SK-N-SH (cell line): ENCODE data around the gene RASD2. TPM values are rescaled to one million over a fixed set of nuclear protein-coding genes. Genes with fewer than 3 reads are reported as not detected.

Experiments used
- CTCF ChIA-PET: fragments of 300-600, 350-600 bp; formaldehyde crosslinking; extraction: SDS; loops from one replicate; lab custom pipeline; 2021; lab: Yijun Ruan, JAX
- POLR2A ChIA-PET: fragments of 350-600 bp; sonication (Branson Sonifier 250); formaldehyde crosslinking; extraction: SDS; loops from one replicate; lab custom pipeline; 2020; ENCODE audit warnings: antibody characterized with exemption, inconsistent platforms; lab: Yijun Ruan, JAX
- DNase-seq: peaks from one replicate; pipeline ENCODE4 v3.0.0; 2012
- H2AFZ ChIP-seq: fragments of 200-600 bp; sonication (generic); 2 replicates; pipeline ENCODE4 v1.8.1; 2016; ENCODE audit warnings: antibody characterized with exemption, mild to moderate bottlenecking, low read depth
- H3F3A ChIP-seq: fragments of 200-600 bp; sonication (generic); replicated peaks from 2 replicates; pipeline ENCODE3; 2016; ENCODE audit warnings: antibody characterized with exemption, mild to moderate bottlenecking; ENCODE audit not compliant: insufficient read depth
- H3K27ac ChIP-seq, 2 experiments: fragments of 200-500 bp in 1 of 2; fragments of 200-600 bp in 1 of 2; sonication (Bioruptor generic) in 1 of 2; sonication (generic), shearing (Covaris generic) in 1 of 2; 2 replicates each; pipeline versions ENCODE4 v1.5.1 to v1.6.1; 2014 to 2016; ENCODE audit warnings: low read depth in 2 of 2, inconsistent platforms in 1 of 2, low read length in 1 of 2, mild to moderate bottlenecking in 1 of 2, mixed read lengths in 1 of 2
- H3K27me3 ChIP-seq: fragments of 200-600 bp; sonication (generic), shearing (Covaris generic); 2 replicates; pipeline ENCODE4 v1.6.1; 2016; ENCODE audit warnings: mixed run types; ENCODE audit not compliant: insufficient read depth
- H3K36me3 ChIP-seq, 2 experiments: fragments of 200-500 bp in 1 of 2; fragments of 200-600 bp in 1 of 2; sonication (Bioruptor generic) in 1 of 2; sonication (generic) in 1 of 2; replicated peaks in 1 of 2; 2 replicates each; pipeline versions ENCODE3 to v1.5.1; 2014 to 2016; ENCODE audit warnings: low read length in 1 of 2, mild to moderate bottlenecking in 1 of 2; ENCODE audit not compliant: insufficient read depth in 2 of 2, control insufficient read depth in 1 of 2
- H3K4me1 ChIP-seq, 2 experiments: fragments of 200-500 bp in 1 of 2; fragments of 200-600 bp in 1 of 2; sonication (Bioruptor generic) in 1 of 2; sonication (generic), shearing (Covaris generic) in 1 of 2; 2 replicates each; pipeline versions ENCODE4 v1.5.1 to v1.6.1; 2014 to 2016; ENCODE audit warnings: low read depth in 1 of 2, low read length in 1 of 2, mixed run types in 1 of 2; ENCODE audit not compliant: insufficient read depth in 2 of 2, control insufficient read depth in 1 of 2
- H3K4me2 ChIP-seq: fragments of 200-600 bp; sonication (generic), shearing (Covaris generic); 2 replicates; pipeline ENCODE4 v1.6.1; 2017; ENCODE audit warnings: mixed run types
- H3K4me3 ChIP-seq, 2 experiments: fragments of 200-500 bp in 1 of 2; fragments of 200-600 bp in 1 of 2; sonication (Bioruptor generic) in 1 of 2; sonication (generic), shearing (Covaris generic) in 1 of 2; 2 replicates each; pipeline versions ENCODE4 v1.5.1 to v1.8.1; 2014 to 2016; ENCODE audit warnings: low read depth in 2 of 2, inconsistent platforms in 1 of 2, low read length in 1 of 2, mild to moderate bottlenecking in 1 of 2, mixed read lengths in 1 of 2, moderate library complexity in 1 of 2
- H3K79me2 ChIP-seq: fragments of 200-600 bp; sonication (generic); 2 replicates; pipeline ENCODE4 v1.8.1; 2017; ENCODE audit warnings: mild to moderate bottlenecking; ENCODE audit not compliant: insufficient read depth
- H3K9ac ChIP-seq: fragments of 200-600 bp; sonication (generic); 2 replicates; pipeline ENCODE4 v1.6.1; 2017; ENCODE audit warnings: mixed run types
- H3K9me2 ChIP-seq: fragments of 200-600 bp; sonication (generic); 2 replicates; pipeline ENCODE4 v1.6.1; 2017; ENCODE audit warnings: mixed run types
- H3K9me3 ChIP-seq: fragments of 200-600 bp; sonication (generic); 2 replicates; pipeline ENCODE4 v1.6.1; 2017; ENCODE audit warnings: mixed run types, mild to moderate bottlenecking, moderate library complexity
- H4K20me1 ChIP-seq: fragments of 200-600 bp; sonication (generic); 2 replicates; pipeline ENCODE4 v1.6.1; 2017; ENCODE audit warnings: mild to moderate bottlenecking, mixed run types; ENCODE audit not compliant: insufficient read depth
- CHD2 ChIP-seq: fragments of 150-350 bp; IDR thresholded peaks from 2 replicates; pipeline ENCODE4 v1.6.1; 2018; ENCODE audit warnings: low read length; ENCODE audit not compliant: partially characterized antibody
- FOSL2 ChIP-seq: IDR thresholded peaks from 2 replicates; pipeline ENCODE4 v1.4.0; 2012; ENCODE audit warnings: low read depth, mild to moderate bottlenecking, moderate library complexity, borderline replicate concordance
- FOXJ3 ChIP-seq: sonication (generic); formaldehyde crosslinking; IDR thresholded peaks from 2 replicates; pipeline ENCODE4 v1.5.1; 2020; ENCODE audit warnings: mild to moderate bottlenecking, missing genetic modification reagents
- GABPA ChIP-seq: IDR thresholded peaks from 2 replicates; pipeline ENCODE4 v1.4.0; 2012; ENCODE audit warnings: low read depth, mild to moderate bottlenecking
- GATA2 ChIP-seq: sonication (generic); formaldehyde crosslinking; IDR thresholded peaks from 2 replicates; pipeline ENCODE4 v1.5.0; 2020; ENCODE audit warnings: mild to moderate bottlenecking, missing genetic modification reagents
- JUND ChIP-seq: IDR thresholded peaks from 2 replicates; pipeline ENCODE4 v1.4.0; 2012
- MEF2A ChIP-seq: IDR thresholded peaks from 2 replicates; pipeline ENCODE4 v1.4.0; 2012; ENCODE audit warnings: low read depth, borderline replicate concordance
- MXI1 ChIP-seq: IDR thresholded peaks from 2 replicates; pipeline ENCODE4 v1.6.1; 2012; ENCODE audit warnings: mild to moderate bottlenecking, low read depth, low read length, improper control_type of control experiment
- NFIC ChIP-seq: IDR thresholded peaks from 2 replicates; pipeline ENCODE4 v1.4.0; 2012; ENCODE audit warnings: borderline replicate concordance
- NRF1 ChIP-seq: IDR thresholded peaks from 2 replicates; pipeline ENCODE4 v1.6.1; 2012; ENCODE audit warnings: low read depth, mild to moderate bottlenecking, low read length
- POLR2AphosphoS5 ChIP-seq: IDR thresholded peaks from 2 replicates; pipeline ENCODE4 v1.6.1; 2012; ENCODE audit warnings: low read depth, low read length
- RCOR1 ChIP-seq: fragments of 150-350 bp; IDR thresholded peaks from 2 replicates; pipeline ENCODE4 v1.6.1; 2017; ENCODE audit warnings: antibody characterized with exemption, low read length
- RFX5 ChIP-seq: IDR thresholded peaks from 2 replicates; pipeline ENCODE4 v1.6.1; 2012; ENCODE audit warnings: mild to moderate bottlenecking, improper control_type of control experiment, low read length
- RXRA ChIP-seq: IDR thresholded peaks from 2 replicates; pipeline ENCODE4 v1.4.0; 2012; ENCODE audit warnings: low read depth, mild to moderate bottlenecking, borderline replicate concordance
- TCF12 ChIP-seq: IDR thresholded peaks from 2 replicates; pipeline ENCODE4 v1.4.0; 2012
- WGBS: methylation state at CpG from one replicate; pipeline ENCODE4 v1.1.6; 2017; ENCODE audit warnings: low lambda C conversion rate; 5-methylcytosine and 5-hydroxymethylcytosine counted together
- polyA plus RNA-seq, 3 experiments: library from polyadenylated mRNA; depleted of rRNA; stranded (reverse); fragments of >200 nt; gene quantifications; 2 replicates each; pipeline ENCODE4 v1.2.3, GENCODE V29; 2012
- TF ChIP-seq, protein P1 (sequence below): IDR thresholded peaks from 2 replicates; pipeline ENCODE4 v1.4.0; 2012; ENCODE audit warnings: low read depth, borderline replicate concordance
- TF ChIP-seq, protein P2 (sequence below): IDR thresholded peaks from 2 replicates; pipeline ENCODE4; 2012
- TF ChIP-seq, protein P3 (sequence below): IDR thresholded peaks from 2 replicates; pipeline ENCODE4 v1.6.1; 2012; ENCODE audit warnings: mild to moderate bottlenecking, low read depth, low read length, moderate library complexity
- TF ChIP-seq, protein P4 (sequence below): IDR thresholded peaks from 2 replicates; pipeline ENCODE4 v1.4.0; 2012; ENCODE audit warnings: low read depth, borderline replicate concordance
- TF ChIP-seq, protein P5 (sequence below): fragments of 150-350 bp; IDR thresholded peaks from 2 replicates; pipeline ENCODE4 v1.6.1; 2016; ENCODE audit warnings: mild to moderate bottlenecking, low read depth, low read length

Gene RASD2
- polyA plus RNA-seq, 1 of the 3 experiments (the other 2 are of a cell fraction): 0.30 TPM

DNA sequence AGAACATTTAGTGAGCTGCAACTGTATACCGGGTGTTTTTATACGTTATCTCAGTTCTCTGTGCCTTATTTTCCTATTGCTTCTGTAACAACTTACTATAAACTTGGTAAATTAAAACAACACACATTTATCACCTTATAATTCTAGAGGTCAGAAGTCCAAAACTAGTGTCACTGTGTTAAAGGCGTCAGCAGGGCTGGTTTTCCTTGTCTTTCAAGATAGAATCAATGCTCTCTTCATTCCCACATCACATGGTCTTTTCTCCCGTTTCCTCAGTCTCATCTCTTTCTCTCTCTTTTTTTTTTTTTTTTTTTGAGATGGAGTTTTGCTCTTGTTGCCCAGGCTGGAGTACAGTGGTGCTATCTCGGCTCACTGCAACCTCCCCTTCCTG, 40.4 kb downstream of the RASD2 start:
- 92% methylated on average over 5 of the region's 5 CpGs for WGBS
- Histone ChIP-seq H3F3A (no peaks in the 10 kb centered on the region), H3K36me3 (no peaks in the 10 kb centered on the region), H2AFZ (no peak overlapping the region), H3K9me2 (no peaks in the 10 kb centered on the region), H3K27ac (no peak overlapping the region), H3K4me3 (no peak overlapping the region), H3K9ac (no peak overlapping the region), H3K79me2 (no peaks in the 10 kb centered on the region), H3K27me3 (no peaks in the 10 kb centered on the region), H3K4me2 (no peak overlapping the region), H3K4me1 (peaks cover 0 to 6% of the 10 kb centered on the region in 2 experiments; a peak in 1 of 4 replicates), H4K20me1 (no peaks in the 10 kb centered on the region), H3K9me3 (no peaks in the 10 kb centered on the region)
- POLR2A ChIA-PET: no interaction called here
- CTCF ChIA-PET: interaction anchor here (1.3 to 7.8 kb wide), 6 partner anchors 10 to 485 kb away, joined by 3 to 161 read pairs (median 12); no protein-coding TSS in a partner anchor
- no peak for TF ChIP-seq CHD2
- no peak for TF ChIP-seq RCOR1
- TF ChIP-seq FOSL2: no peak
- no peak for TF ChIP-seq POLR2AphosphoS5
- no peak for TF ChIP-seq RXRA
- no peak for TF ChIP-seq JUND
- no peak for TF ChIP-seq GABPA
- TF ChIP-seq MEF2A: no peak
- no peak for TF ChIP-seq FOXJ3 (CRISPR knock-in tag)
- TF ChIP-seq, protein P1, sequence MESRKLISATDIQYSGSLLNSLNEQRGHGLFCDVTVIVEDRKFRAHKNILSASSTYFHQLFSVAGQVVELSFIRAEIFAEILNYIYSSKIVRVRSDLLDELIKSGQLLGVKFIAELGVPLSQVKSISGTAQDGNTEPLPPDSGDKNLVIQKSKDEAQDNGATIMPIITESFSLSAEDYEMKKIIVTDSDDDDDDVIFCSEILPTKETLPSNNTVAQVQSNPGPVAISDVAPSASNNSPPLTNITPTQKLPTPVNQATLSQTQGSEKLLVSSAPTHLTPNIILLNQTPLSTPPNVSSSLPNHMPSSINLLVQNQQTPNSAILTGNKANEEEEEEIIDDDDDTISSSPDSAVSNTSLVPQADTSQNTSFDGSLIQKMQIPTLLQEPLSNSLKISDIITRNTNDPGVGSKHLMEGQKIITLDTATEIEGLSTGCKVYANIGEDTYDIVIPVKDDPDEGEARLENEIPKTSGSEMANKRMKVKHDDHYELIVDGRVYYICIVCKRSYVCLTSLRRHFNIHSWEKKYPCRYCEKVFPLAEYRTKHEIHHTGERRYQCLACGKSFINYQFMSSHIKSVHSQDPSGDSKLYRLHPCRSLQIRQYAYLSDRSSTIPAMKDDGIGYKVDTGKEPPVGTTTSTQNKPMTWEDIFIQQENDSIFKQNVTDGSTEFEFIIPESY: no peak
- TF ChIP-seq MXI1: no peak
- TF ChIP-seq, protein P2, sequence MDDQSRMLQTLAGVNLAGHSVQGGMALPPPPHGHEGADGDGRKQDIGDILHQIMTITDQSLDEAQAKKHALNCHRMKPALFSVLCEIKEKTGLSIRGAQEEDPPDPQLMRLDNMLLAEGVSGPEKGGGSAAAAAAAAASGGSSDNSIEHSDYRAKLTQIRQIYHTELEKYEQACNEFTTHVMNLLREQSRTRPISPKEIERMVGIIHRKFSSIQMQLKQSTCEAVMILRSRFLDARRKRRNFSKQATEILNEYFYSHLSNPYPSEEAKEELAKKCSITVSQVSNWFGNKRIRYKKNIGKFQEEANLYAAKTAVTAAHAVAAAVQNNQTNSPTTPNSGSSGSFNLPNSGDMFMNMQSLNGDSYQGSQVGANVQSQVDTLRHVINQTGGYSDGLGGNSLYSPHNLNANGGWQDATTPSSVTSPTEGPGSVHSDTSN: no peak
- no peak for TF ChIP-seq TCF12
- TF ChIP-seq NFIC: no peak
- TF ChIP-seq, protein P3, sequence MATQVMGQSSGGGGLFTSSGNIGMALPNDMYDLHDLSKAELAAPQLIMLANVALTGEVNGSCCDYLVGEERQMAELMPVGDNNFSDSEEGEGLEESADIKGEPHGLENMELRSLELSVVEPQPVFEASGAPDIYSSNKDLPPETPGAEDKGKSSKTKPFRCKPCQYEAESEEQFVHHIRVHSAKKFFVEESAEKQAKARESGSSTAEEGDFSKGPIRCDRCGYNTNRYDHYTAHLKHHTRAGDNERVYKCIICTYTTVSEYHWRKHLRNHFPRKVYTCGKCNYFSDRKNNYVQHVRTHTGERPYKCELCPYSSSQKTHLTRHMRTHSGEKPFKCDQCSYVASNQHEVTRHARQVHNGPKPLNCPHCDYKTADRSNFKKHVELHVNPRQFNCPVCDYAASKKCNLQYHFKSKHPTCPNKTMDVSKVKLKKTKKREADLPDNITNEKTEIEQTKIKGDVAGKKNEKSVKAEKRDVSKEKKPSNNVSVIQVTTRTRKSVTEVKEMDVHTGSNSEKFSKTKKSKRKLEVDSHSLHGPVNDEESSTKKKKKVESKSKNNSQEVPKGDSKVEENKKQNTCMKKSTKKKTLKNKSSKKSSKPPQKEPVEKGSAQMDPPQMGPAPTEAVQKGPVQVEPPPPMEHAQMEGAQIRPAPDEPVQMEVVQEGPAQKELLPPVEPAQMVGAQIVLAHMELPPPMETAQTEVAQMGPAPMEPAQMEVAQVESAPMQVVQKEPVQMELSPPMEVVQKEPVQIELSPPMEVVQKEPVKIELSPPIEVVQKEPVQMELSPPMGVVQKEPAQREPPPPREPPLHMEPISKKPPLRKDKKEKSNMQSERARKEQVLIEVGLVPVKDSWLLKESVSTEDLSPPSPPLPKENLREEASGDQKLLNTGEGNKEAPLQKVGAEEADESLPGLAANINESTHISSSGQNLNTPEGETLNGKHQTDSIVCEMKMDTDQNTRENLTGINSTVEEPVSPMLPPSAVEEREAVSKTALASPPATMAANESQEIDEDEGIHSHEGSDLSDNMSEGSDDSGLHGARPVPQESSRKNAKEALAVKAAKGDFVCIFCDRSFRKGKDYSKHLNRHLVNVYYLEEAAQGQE: no peak
- TF ChIP-seq, protein P4, sequence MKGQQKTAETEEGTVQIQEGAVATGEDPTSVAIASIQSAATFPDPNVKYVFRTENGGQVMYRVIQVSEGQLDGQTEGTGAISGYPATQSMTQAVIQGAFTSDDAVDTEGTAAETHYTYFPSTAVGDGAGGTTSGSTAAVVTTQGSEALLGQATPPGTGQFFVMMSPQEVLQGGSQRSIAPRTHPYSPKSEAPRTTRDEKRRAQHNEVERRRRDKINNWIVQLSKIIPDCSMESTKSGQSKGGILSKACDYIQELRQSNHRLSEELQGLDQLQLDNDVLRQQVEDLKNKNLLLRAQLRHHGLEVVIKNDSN: no peak
- no peak for TF ChIP-seq NRF1
- TF ChIP-seq GATA2: no peak
- TF ChIP-seq RFX5: no peak
- TF ChIP-seq, protein P5, sequence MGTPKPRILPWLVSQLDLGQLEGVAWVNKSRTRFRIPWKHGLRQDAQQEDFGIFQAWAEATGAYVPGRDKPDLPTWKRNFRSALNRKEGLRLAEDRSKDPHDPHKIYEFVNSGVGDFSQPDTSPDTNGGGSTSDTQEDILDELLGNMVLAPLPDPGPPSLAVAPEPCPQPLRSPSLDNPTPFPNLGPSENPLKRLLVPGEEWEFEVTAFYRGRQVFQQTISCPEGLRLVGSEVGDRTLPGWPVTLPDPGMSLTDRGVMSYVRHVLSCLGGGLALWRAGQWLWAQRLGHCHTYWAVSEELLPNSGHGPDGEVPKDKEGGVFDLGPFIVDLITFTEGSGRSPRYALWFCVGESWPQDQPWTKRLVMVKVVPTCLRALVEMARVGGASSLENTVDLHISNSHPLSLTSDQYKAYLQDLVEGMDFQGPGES: no peak
- DNase-seq: no peak
